GM21423 (cell line): ENCODE data around the gene MPHOSPH6.
"Not testable (repeated sequence)": the region's sequence is repeated elsewhere in the genome, so short reads cannot be mapped to it uniquely, and the experiment has no call there.

ENCODE experiments used
- ATAC-seq: cut with Tn5 transposase; IDR thresholded peaks from one replicate; pipeline ENCODE4 v1.9.1; 2021; ENCODE audit warnings: mild to moderate bottlenecking, moderate library complexity; ENCODE audit not compliant: unreplicated experiment

MPHOSPH6 gene

DNA sequence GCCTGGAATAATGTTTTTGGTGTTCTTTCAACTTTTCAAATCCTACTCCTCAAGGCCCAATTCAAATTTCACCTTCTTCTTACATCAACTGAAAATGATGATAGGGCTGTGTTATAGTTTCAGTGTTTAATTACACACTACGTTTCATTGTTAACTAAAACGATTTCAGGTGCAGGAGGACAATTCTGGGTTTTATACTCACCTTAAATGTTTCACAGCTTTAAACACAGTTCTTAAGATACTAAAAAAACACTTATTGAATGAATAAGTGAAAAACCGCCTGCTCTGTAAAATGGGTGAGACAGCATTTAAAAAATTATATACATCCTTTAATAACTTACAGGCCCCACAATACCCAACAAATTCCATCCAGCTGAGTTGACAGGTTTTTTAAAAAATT, 6.2 kb upstream of the MPHOSPH6 start:
- ATAC-seq = no peak

DNA sequence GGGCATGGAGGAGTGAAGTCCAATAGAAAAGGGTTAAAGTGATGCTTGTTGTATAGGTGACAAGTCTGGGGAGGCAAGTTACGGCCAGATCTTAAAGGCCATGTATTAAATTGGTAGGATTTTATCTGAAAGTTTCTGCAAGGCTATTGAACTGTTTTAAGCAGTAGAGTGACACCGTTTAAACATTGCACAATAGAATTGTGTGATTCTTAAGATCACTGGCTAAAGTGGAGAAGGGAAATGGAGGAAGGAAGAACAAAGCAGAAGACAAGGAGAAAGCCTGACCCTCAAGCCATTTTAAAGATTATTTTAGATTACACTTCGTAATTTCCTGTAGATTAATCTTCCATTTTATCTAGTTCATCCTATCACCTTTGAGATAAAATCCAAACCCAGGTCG, 5.6 kb upstream of the MPHOSPH6 start:
- no peak for ATAC-seq

DNA sequence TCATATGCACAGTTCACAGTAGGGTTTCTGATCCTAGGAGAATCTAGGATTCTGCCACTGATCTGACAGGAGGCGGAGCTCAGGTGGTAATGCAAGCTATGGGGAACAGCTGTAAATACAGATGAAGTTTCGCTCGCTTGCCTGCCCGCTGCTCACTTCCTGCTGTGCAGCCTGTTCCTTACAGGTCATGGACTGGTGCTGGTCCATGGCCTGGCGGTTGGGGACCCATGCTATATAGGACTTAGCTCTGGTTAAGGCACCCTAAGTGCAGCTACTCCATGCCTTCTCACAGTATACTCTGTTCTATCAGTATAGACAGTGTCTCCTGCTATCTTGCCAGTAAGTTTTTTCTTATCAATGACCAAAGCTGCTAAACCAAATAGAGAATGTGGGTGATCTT, 2.4 kb downstream of the MPHOSPH6 start:
- no peak for ATAC-seq

DNA sequence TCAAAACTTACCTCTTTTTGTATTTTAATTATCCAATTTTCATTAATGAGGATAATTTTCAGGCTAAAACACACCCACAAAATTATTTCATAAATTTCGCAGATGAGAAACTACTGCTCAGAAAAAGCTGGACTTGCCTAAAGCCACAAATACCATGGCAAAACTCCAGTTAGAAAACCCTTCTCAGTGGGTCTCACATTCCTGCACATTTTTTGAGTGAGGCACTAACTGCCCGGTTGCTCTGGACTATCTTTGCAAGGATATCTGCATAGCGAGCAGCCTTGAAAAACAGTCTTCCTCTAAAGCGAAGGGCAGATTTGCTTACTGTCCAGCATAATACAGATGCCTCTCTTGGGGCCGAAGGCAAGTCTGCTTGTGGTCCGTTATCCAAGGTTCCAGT, 9.8 kb downstream of the MPHOSPH6 start:
- no peak for ATAC-seq

DNA sequence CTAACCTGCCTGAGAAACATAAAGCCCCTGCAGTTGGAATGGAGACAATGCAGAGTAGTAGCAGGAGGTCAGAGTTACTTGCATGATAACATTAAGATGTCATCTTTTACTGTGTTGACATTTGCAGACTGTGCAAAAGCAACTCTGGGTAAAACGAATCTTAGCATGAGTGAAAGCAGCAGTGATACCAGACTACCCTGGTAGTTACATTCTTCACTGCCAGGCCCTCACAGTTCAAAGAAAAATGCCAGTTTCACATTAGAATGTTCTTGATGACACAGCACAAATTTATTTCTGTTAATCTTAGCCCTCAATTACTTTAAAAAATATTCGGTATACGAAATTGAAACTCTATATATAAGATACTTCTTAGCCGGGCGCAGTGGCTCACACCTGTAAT, 12.2 kb downstream of the MPHOSPH6 start:
- no peak for ATAC-seq

DNA sequence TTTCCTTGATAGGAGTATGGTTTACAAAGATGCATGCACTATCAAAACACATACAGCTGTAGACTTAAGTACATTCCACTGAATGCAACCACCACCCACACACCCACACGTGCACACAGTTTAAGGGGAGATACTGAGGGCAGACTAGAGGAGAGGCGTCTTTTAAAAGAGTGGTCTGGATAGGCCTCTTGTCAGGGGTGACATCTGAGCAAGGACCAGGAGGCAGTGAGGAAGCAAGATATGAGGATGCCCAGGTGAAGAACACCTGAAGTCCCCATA, 12.6 kb downstream of the MPHOSPH6 start:
- ATAC-seq = no peak

DNA sequence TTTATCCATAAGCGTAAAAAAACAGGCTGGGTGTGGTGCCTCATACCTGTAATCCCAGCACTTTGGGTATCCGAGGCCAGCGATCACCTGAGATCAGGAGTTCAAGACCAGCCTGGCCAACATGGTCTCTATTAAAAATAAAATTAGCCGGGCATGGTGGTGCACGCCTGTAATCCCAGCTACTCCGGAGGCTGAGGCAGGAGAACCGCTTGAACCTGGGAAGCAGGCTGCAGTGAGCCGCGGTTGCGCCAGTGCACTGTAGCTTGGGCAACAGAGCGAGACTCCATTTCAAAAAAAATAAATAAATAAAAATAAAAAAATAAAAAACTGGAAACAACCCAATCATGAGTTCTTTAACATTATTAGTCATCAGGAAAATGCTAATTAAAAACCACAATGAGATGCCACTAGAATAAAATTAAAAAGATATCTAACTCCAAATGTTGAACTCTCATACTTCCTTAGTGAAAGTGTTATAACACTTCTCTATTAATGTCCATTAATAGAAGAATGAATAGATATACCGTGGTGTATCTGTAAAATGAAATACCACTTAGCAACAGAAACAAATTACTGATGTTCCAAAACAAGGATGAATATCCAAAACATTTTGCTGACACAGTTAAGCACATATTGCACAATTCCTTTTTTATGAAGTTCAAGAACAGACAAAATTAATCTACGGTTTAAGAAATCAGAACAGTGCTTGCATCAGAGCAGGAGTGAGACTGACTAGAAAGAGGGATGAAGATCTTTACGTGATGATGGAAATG, 13.1 kb downstream of the MPHOSPH6 start:
- no peak for ATAC-seq

DNA sequence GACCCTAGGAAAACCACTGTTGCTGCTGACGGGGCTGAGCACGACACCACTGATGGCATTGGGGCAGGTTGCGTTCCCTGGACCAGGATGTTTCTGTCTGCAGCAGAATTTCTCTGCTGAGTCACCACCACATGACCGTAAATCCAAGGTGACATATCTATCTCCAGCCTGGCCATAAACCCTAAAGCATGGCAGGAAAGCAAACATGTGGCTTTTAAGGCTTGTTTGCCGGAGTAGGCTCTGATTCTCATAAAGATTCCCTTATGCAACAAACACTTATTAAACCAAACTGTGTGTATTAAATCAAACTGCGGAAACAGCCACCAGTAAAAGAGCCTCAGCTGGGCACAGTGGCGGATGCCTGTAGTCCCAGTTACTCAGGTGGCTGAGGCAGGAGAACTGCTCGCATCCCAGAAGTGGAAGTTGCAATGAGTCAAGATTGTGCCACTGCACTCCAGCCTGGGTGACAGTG, 17.3 kb downstream of the MPHOSPH6 start:
- no peak for ATAC-seq

DNA sequence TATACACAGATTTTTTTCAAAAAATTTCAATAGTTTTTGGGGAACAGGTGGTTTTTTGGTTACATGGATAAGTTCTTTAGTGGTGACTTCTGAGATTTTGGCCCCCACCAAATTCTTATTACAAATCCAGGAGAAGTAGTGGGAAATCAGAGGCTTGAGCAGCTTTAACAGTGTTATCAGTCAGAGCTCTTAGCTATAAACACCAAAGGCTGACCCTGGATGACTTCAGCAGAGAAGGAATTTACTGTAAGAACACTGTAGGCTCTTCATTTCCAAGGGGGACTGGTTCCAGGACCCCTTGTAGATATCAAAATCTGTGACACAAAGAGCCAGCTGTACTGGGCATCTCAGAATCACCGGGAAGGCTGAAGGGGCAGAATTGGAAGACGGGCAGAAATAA, 17.8 kb downstream of the MPHOSPH6 start:
- ATAC-seq = no peak

DNA sequence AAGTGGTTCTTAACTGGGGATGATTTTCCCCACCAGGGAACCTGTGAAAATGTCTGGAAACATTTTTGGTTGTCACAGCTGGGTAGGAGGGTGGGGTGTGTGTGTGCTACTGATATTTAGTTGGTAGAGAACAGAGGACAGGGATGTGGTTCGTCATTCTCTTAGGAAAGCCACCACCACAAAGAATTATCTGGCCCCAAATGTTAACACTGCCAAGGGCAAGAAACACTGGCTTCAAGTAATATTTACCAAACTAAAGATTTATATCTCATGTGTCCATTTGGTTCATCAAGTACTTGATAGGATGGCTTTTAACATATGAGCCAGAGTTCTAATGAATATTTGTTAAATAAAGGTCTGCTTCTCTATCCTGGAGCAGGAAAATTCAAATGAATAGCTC, 19.5 kb downstream of the MPHOSPH6 start:
- ATAC-seq = no peak

DNA sequence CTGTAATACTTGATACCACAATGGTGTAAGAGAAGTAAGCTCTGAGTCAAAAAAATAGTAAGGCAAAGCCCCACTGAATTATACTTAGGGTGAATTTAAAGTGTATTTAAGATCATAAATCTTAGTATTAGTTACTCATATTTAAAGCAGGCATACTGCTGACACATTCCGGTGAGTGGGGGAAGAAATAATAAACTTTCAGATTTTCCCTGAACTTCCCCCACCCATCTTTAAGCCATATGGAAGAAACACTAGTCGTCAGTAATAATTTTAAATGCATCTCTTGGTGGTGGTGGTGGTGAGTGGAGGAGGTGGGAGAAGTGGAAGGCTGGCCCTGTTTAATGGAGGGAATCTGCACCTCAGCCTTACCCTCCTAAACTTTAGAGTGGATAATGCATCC, 20.5 kb downstream of the MPHOSPH6 start:
- no peak for ATAC-seq

DNA sequence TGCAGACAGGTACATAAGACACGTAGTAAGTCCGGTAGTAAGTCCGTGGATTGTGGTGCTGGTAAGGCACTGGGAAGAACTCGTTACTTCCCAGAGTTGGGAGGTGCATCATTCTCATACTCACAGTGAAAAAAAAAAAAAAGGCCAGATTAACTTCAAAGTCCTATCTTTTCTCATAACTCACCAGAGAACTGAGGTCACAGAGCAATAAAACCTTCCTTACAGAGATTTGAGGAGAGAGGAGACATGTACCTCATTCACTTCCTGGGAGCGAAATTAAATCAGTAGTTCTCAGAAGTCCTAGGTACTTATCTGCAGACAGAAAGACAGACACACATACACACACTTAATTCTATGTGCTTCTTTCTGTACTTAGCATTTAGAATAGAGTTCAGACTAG, 22.5 kb downstream of the MPHOSPH6 start:
- no peak for ATAC-seq

DNA sequence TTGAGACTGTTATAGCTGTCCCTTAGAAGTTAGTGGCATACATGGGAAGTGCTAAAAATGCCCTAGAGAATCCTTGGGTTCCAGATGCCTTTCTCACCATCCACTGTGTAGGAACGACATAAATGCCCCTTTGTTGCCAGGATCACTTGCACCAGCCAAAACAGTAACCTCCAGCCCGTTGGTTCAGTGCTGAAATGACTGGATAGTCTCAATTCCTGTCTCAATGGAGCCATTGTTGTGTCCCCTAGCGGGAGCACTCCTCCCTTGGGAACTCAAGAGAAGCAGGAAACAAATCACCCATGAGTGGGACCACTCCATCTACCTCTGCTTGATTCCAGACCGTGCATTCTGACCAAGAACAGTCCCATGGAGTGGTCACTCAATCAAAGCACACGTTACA, 23.1 kb downstream of the MPHOSPH6 start:
- no peak for ATAC-seq

DNA sequence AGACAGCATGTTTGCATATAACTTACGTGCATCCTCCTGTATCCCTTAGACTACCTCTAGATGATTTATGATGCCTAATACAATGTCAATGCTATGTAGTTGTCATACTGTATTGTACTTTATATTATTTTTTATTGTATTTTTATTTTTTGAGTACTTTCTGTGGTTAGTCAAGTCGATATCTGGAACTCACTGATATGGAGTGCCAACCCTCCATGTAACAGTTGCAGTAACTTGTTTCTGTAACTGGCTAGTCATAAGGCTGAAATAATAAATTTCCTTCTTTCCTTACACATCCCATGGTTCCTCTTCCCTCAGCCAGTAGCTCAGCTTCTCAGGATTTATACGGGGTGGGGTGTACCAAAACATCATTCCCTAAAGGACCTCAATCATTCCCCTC, 23.5 kb downstream of the MPHOSPH6 start:
- ATAC-seq = no peak

DNA sequence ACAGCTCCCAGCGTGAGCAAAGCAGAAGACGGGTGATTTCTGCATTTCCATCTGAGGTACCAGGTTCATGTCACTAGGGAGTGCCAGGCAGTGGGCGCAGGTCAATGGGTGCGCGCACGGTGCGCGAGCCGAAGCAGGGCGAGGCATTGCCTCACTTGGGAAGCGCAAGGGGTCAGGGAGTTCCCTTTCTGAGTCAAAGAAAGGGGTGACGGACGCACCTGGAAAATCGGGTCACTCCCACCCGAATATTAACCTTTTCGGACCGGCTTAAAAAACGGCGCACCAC, 30.8 kb downstream of the MPHOSPH6 start:
- ATAC-seq = not testable (repeated sequence)

DNA sequence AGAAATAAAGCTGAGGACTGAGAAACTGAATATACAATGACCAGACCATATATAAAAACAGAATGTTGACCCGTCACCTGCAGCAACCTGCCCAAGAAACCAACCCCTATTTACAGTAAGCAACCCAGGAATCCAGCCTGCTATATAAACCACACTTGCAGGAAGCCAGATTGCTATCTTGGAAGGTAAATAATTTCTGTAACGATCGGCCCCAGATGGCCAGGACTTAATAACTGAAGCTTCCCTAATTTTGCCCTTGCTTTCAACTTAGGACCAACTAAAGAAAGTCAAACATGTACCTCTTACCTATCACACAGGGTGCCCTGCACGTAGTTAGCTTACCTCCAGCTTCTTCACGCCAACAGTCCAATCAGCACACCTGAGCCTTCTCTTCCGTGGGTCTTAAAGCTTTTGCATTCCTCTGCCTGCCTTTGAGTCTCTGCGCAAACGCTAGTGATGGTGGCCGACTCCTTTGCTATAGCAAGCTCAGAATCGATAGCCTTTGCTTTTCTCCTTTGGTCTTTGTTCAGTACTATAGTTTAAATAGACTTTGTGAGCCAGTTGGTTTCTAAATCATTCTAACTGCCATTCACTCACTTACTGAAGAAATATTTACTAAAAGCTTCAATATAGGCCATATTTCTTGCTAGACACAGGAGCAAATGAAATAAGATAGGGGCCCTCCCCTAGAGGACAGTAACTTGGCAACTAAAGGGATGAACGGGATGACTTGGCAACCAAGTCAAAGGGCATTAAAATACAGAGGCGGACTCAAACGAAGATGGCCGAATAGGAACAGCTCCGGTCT, 31.3 kb downstream of the MPHOSPH6 start:
- ATAC-seq = no peak

DNA sequence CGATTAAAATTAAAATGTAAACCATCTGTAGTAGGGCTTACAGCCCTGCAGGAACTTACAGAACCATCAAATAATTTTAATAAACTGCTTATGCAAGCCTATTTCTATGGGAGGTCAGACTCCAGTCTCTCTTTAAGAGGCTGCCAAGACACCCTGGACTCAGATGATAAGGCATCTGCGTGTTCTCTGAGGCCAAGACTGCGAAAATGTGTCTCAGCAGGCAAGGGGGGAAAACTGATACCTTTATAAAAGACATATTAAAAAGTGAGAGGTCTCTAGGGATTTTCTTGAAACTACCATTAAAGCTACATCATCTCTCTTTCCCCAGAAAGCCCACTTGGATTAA, 32.2 kb downstream of the MPHOSPH6 start:
- ATAC-seq = no peak

DNA sequence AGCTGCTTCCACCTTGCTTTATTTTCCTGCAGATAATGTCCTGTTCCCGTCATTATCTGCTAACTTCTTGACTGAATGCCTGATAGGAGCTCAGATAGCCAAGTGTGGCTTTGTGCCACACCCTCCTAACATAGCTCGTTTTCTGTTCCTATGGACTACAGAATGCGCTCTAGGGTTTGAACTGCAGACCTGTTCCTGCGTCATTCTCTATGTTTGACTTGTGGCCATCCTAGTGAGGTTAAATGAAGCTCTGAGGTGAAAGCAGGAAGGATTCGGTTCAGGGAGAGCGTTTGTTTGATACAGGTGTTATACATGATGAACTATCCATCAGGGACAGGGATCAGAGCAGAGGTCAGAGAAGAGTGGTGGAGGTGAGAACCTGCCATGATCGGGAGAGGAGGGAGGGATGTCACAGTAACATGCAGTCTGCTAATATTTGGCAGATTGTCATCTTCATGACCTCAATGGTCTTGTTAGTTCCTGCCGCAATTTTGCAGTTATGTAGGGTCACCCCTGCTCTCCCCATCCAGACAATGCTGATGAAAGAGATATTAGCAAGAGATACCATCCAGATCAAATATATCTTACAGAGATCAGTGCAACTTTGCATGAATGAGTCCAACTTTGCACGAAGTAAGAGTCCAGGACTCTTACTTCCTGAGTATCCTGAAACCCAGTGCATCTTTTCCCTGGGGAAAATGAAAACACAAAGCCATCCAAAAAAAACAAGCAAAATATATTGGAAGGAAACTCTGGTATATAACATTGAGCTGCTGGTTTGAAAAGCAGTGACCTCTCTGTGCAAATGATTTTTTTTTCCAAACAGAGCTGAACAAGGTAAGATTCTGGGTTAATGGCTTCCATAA, 32.8 kb downstream of the MPHOSPH6 start:
- no peak for ATAC-seq

DNA sequence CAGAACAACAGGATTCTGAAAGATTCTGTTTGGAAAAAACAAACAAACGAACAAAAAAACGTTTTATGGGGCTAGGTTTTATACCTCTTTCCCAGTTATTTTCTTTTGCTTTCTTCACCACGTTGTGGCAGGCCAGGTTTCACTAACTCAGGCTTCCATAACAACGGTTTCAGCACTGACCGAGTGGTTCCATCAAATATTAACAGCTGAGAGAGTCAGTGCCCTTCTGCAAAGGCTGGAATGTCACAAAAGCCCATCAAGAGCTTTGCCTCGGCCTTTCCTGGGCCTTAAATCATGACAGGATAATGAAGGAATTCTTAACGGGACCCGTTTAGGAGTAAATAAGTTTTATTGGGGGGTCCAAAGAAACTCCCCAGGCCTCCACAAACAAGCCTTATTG, 34.2 kb downstream of the MPHOSPH6 start:
- ATAC-seq = no peak

DNA sequence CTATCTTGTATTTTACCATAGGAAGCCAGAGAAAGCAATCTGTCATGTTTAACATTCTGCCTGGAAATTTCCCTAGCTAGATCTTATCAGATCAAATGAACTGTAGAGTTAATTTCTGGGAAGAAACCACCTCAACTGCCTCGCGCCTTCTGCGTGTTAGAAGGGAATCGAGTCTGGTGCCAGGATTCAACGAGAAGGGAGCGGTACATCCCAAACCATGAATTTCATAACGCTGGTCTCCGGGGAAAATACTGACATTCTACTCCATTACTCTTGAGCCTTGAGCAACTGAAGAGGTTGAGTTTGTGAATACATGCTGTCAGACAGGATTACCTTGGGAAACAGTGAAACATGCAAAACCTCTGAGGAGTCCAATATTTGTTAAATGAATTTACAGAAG, 35.2 kb downstream of the MPHOSPH6 start:
- ATAC-seq = no peak

DNA sequence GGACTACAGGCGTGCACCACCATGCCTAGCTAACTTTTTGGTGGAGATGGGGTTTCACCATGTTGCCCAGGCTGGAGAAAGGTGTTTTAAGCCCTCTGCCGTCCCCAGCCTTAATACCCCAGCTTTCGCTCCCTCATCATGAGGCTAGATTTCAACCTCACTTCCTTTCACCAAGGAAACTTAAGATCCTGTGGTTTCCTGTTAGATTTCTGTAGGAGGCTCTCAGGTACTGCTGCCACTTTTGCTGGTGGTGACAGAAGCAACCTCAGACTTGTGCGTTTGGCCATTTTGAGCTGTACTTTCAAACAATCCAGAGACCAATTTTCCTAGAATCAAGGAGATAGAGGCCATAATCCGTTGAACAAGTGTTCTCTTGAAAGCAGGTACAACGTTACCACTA, 36.2 kb downstream of the MPHOSPH6 start:
- no peak for ATAC-seq

DNA sequence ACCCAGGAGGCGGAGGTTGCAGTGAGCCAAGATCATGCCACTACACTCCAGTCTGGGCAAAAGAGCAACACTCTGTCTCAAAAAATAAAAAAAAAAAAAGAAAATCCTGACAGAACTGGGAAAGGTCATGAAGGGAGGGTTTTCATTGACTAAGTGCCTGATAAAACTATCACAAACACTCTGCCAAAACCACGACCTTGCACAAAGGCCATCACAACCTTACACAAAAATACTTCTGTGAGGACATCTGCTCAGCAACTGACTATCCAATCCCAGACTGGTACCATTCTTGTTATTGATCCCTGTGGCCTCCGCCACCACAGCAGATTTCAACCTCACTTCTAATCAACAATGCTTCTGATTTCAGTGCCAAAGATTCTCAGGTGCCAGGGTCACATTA, 40.1 kb downstream of the MPHOSPH6 start:
- no peak for ATAC-seq
